Immature natural killer cell (primary cell): ENCODE data around the gene PGLYRP2. TPM values are rescaled to one million over a fixed set of nuclear protein-coding genes. Genes with fewer than 3 reads are reported as not detected.
A peak's percentile ranks its signal among the peaks of the same experiment; 100 is the strongest.
"Not testable (repeated sequence)": the region's sequence is repeated elsewhere in the genome, so short reads cannot be mapped to it uniquely, and the experiment has no call there.

ENCODE experiments used
- DNase-seq, 3 donors: peaks; one replicate each; pipeline ENCODE4 v3.0.0; 2022; ENCODE audit warnings: mixed read lengths in 1 of 3
- H3K27ac Mint-ChIP-seq, 6 donors: one replicate each; pipeline ENCODE4 v1.8.0; 2020; ENCODE audit warnings: mixed read lengths in 6 of 6, mild to moderate bottlenecking in 5 of 6, inconsistent platforms in 4 of 6, moderate library complexity in 3 of 6
- H3K27me3 Mint-ChIP-seq, 3 donors: one replicate each; pipeline ENCODE4 v1.8.0; 2020 to 2021; ENCODE audit warnings: low read depth in 3 of 3, mild to moderate bottlenecking in 3 of 3, mixed read lengths in 3 of 3, moderate library complexity in 3 of 3, inconsistent platforms in 1 of 3
- H3K36me3 Mint-ChIP-seq, 3 donors: one replicate each; pipeline ENCODE4 v1.8.0; 2020; ENCODE audit warnings: mixed read lengths in 3 of 3, inconsistent platforms in 2 of 3, mild to moderate bottlenecking in 2 of 3
- H3K4me1 Mint-ChIP-seq, 2 donors: one replicate each; pipeline ENCODE4 v1.8.0; 2020; ENCODE audit warnings: inconsistent platforms in 2 of 2, mild to moderate bottlenecking in 2 of 2, mixed read lengths in 2 of 2, moderate library complexity in 1 of 2
- H3K4me3 Mint-ChIP-seq, 5 donors: one replicate each; pipeline ENCODE4 v1.8.0; 2020; ENCODE audit warnings: mild to moderate bottlenecking in 5 of 5, mixed read lengths in 5 of 5, inconsistent platforms in 3 of 5, moderate library complexity in 3 of 5
- H3K9me3 Mint-ChIP-seq, 6 donors: one replicate each; pipeline ENCODE4 v1.8.0; 2020; ENCODE audit warnings: mild to moderate bottlenecking in 6 of 6, mixed read lengths in 6 of 6, inconsistent platforms in 4 of 6, moderate library complexity in 3 of 6
- polyA plus RNA-seq, 3 donors: library from polyadenylated mRNA; unstranded; fragments of 300-500 nt; fragmentation: Illumina TruSeq; gene quantifications; one replicate each; pipeline ENCODE4 v1.2.3, GENCODE V29; 2021

Gene PGLYRP2
- polyA plus RNA-seq, 3 donors from 2014 or later, result 0.10 to 0.17 TPM; not detected in 1

DNA sequence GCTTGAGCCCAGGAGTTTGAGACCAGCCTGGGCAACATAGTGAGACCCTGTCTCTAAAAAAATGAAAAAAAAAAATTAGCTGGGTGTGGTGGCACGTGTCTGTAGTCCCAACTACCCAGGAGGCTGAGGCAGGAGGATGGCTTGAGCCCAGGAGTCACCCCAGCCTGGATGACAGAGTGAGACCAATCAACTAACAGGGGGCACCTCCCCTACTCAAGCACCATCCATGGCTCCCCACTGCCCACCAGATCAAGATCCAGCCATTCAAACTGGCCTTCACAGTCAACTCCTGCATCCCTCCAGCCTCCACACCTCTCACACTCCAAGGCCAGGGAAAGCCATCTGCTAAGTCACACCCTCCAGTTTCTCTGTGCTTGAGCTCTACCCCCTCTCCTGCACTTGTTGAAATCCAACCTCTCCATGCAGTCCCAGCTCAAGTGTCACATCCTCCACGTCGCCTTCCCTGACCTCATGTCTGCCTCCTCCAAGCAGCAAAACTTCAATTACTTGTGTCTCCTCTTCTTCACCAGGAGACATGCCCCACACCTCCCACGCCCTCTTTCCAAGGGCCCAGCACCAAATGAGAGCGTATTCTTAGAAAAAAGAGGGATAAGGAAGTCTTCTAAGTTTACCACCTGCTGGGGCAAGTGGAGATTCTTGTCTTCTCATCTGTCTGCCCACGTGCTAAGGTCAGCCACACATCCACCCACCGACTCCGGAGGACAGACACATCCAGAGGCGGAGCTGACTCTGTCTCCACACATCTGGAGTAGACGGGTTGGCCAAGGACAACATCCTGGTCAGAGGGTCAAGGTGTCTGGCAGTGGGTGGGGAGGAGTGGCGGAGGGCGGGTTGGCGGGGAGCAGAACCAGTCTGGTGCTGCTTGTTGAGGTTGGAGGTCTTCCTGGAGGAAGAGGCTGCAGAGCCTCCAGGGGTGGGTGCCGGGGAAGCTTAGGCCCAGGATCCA lies 28.1 kb upstream of the PGLYRP2 start:
- peaks cover 7 to 16% of the 10 kb centered on the region in 2 donors for H3K4me1 Mint-ChIP-seq

DNA sequence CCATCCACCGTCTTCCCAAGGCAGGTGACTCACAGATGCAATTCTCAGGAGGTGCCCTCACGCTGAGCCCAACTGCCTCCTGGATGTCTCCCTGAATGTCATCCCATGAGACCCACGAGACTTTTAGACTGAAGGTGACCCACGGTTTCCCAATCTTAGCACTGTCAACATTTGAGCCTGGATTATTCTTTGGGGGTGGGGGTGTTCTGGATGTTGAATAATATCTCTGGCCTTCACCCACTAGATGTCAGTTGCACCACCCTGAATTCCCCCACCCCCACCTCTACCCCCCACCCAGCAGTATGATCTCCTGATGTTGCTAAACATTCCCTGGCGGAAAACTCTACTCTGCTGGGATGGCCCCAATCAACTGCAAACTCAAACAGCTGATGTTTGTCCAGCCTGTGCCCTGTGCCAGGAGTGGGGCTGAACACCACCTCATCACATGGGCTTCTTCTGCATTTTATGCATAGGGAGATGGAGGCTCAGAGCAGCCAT lies 26.8 kb upstream of the PGLYRP2 start:
- peaks cover 4 to 6% (median 4%) of the 10 kb centered on the region in 3 donors for H3K27me3 Mint-ChIP-seq
- peaks cover 0 to 3% (median 0%) of the 10 kb centered on the region in 6 donors for H3K9me3 Mint-ChIP-seq
- no peak for DNase-seq
- H3K4me3 Mint-ChIP-seq, result no peak overlapping the region
- H3K4me1 Mint-ChIP-seq, result peaks cover 9 to 16% of the 10 kb centered on the region in 2 donors
- peaks cover 0 to 12% (median 0%) of the 10 kb centered on the region in 3 donors for H3K36me3 Mint-ChIP-seq
- peak overlapping the region in 1 of 6 donors; percentile 64 for H3K27ac Mint-ChIP-seq

More for the DNA sequence above, 28.1 kb upstream of the PGLYRP2 start:
- Mint-ChIP-seq H3K27ac (no peak overlapping the region), H3K27me3 (peaks cover 3 to 9% (median 4%) of the 10 kb centered on the region in 3 donors), H3K4me3 (peak overlapping the region; percentile 40 to 85 (median 80)), H3K9me3 (peaks cover 0 to 2% (median 0%) of the 10 kb centered on the region in 6 donors), H3K36me3 (peaks cover 0 to 12% (median 0%) of the 10 kb centered on the region in 3 donors)
- DNase-seq, result no peak

DNA sequence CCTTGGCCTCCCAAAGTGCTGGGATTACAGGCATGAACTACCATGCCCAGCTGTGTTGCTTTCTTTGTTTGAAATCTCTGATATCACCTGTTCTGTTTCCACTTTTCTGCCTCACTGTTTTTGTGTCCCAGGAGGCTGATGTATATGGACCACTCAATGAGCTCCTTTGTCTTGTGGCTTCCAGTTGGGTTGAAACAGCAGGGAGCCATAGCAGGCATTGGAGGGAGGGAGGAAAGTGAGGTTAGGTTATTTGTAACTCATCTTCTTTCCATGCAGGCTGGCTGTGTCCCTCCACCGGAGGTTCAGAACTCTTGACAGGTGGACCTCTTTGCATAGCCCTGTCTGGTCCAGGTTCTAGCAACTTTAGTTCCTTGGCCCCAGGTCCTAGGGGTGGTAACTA lies 23.0 kb upstream of the PGLYRP2 start:
- Mint-ChIP-seq H3K36me3 (peaks cover 0 to 4% (median 0%) of the 10 kb centered on the region in 3 donors), H3K27ac (no peak overlapping the region), H3K9me3 (peaks cover 0 to 3% (median 0%) of the 10 kb centered on the region in 6 donors), H3K27me3 (peaks cover 0 to 7% (median 0%) of the 10 kb centered on the region in 3 donors), H3K4me1 (peaks cover 0 to 2% of the 10 kb centered on the region in 2 donors), H3K4me3 (no peak overlapping the region)
- DNase-seq, result no peak

DNA sequence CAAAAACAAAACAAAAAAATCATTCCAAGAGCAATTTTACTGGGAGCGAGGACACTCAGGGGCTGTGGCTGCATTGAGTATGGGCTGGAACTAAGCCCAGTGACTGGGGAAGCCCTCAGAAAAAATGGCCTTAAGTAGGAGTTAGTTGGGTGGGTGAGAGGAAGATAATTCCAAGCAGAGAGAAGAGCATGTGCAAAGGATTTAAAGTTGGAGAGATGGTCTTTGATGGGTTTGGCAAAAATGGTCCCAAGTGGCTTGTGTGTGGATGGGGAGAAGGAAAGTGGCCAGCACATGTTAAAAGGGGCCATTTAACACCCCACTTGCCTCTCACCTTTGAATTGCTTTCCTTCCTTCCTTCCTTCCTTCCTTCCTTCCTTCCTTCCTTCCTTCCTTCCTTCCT lies 22.3 kb upstream of the PGLYRP2 start:
- peaks cover 0 to 7% (median 0%) of the 10 kb centered on the region in 3 donors for H3K27me3 Mint-ChIP-seq

DNA sequence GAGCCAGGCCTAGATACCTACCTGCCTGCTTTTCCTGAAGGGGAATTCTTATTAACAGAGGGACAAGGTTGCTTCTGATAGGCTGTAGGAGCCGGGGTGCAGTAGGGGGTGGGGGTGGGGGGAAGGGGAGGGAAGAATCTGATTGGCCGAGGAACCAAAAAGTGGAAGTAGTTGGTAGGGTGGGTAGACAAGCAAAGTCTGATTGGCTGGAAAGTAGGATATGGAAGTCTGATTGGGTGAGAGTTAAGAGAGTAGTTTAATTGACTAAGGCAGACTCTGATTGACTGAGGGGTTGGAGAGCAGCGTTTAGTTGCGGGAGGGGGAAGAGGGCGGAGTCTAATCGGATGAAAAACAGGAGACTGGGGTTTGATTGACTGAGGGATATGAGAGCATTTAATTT lies 19.6 kb upstream of the PGLYRP2 start:
- H3K27ac Mint-ChIP-seq, result no peak overlapping the region
- H3K4me1 Mint-ChIP-seq, result peaks cover 0 to 2% of the 10 kb centered on the region in 2 donors
- no peak for DNase-seq
- peaks cover 0 to 7% (median 2%) of the 10 kb centered on the region in 3 donors for H3K27me3 Mint-ChIP-seq
- H3K9me3 Mint-ChIP-seq, result peaks cover 0 to 3% (median 0%) of the 10 kb centered on the region in 6 donors
- H3K4me3 Mint-ChIP-seq, result no peak overlapping the region
- H3K36me3 Mint-ChIP-seq, result no peaks in the 10 kb centered on the region

More for the DNA sequence above, 22.3 kb upstream of the PGLYRP2 start:
- no peak overlapping the region for H3K27ac Mint-ChIP-seq
- H3K9me3 Mint-ChIP-seq, result peaks cover 0 to 3% (median 0%) of the 10 kb centered on the region in 6 donors
- H3K4me1 Mint-ChIP-seq, result peaks cover 0 to 2% of the 10 kb centered on the region in 2 donors
- peaks cover 0 to 4% (median 0%) of the 10 kb centered on the region in 3 donors for H3K36me3 Mint-ChIP-seq
- H3K4me3 Mint-ChIP-seq, result no peak overlapping the region
- no peak for DNase-seq

DNA sequence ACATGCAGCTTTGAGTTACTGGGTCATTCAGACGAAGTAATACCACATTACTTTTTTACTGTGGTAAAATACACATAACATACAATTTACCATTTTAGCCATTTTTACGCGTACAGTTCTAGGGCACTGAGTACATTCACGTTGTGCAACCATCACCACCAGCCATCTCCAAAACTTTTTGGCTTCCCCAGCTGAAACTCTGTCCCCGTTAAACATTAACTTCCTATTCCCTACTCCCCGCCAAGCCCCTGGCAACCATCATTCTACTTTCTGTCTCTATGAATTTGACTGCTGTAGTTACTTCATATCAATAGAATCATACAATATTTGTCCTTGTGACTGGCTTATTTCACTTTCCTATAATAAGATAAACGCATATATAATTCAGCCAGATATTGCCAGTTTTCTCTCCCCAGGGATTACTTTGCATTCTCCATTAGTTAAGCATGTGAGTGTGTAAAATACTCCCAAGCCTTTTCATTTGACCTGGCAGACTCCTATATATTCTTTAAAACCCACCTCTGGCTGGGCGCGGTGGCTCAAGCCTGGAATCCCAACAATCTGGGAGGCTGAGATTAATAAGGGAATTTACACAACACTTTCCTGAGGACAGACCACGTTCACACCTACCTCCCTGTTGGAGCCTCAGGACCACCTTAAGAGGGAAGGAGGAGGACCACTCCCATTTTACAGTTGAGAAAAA lies 19.0 kb upstream of the PGLYRP2 start:
- peaks cover 0 to 2% of the 10 kb centered on the region in 2 donors for H3K4me1 Mint-ChIP-seq
- no peaks in the 10 kb centered on the region for H3K36me3 Mint-ChIP-seq
- H3K27me3 Mint-ChIP-seq, result peaks cover 0 to 7% (median 2%) of the 10 kb centered on the region in 3 donors
- no peak for DNase-seq
- H3K9me3 Mint-ChIP-seq, result peaks cover 0 to 3% (median 0%) of the 10 kb centered on the region in 6 donors
- no peak overlapping the region for H3K4me3 Mint-ChIP-seq
- no peak overlapping the region for H3K27ac Mint-ChIP-seq

DNA sequence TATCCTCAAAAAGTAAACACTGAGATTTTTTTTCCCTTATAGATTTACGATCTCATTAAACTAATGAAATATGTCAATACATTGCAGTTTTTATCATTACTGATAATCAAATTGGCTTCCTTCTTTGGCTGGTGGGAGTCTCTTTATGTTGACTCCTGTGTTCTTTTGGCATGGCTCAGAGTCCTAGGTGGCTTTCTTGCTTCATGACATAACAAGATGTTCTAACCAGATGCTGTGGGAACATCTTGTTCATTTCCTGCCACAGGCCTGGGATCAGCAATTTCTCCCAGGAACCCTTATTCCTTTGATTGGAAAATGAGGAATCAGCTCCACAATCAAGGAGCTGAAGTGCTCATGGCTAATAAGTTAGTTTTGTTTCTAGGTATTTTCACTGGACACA lies 15.8 kb upstream of the PGLYRP2 start:
- no peak for DNase-seq
- no peaks in the 10 kb centered on the region for H3K36me3 Mint-ChIP-seq
- H3K27me3 Mint-ChIP-seq, result peaks cover 0 to 9% (median 2%) of the 10 kb centered on the region in 3 donors
- H3K4me1 Mint-ChIP-seq, result no peaks in the 10 kb centered on the region
- peak overlapping the region in 1 of 6 donors; percentile 16 for H3K27ac Mint-ChIP-seq
- H3K4me3 Mint-ChIP-seq, result no peak overlapping the region
- peaks cover 0 to 2% (median 0%) of the 10 kb centered on the region in 6 donors for H3K9me3 Mint-ChIP-seq

DNA sequence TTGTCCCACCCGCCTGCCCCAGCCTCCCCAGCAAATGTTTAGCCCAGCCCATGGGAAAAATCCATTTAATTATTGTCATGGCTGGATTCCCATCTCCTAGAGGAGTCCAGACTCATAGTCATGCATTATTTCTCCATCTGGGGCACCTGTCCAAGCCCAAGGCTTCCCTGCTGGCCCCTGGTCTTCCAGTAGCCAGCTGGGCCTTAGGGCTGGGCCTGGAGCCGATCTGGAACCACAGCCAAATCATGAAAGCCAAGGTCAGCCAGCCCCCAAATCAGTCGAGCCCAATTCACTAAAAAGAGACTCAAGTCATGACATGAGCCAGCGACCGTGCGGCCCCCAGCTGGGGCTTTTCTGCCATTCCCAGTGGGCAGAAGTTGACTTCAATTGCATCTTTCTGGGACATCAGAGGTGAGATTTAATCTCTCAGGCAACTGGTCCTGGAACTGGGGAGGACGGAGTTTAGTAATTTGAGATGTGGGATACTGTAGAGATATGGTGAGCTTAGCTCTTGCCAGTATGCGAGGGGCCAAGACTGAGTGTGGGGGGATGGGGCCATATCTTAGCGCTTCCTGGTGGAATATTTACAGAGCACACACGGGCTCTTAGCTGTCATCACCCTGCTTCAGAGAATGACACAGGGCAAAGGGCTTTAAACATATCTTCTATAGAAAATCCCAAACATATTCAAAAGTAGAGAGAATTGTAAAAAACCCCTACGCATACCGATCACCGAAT lies 9.4 kb upstream of the PGLYRP2 start:
- DNase-seq, result no peak
- Mint-ChIP-seq H3K4me3 (no peak overlapping the region), H3K4me1 (no peaks in the 10 kb centered on the region), H3K9me3 (no peaks in the 10 kb centered on the region), H3K27ac (no peak overlapping the region), H3K27me3 (peaks cover 0 to 5% (median 1%) of the 10 kb centered on the region in 3 donors), H3K36me3 (no peaks in the 10 kb centered on the region)

DNA sequence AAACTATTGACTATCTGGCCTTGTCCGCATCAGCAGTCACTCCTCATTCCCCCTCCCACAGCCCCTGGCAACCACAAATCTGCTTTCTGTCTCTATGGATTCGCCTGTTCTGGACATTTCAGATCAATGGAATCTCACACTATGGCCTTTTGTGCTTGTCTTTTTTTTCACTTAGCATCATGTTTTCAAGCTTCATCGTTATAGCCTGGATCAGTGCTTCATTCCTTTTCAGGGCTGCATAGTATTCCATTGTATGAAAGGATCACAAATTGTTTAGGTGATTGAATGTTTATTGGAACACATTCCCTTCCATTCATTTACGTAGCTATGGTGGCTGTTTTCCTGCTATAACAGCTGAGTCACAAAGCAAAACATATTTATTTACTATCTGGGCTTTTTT lies 7.7 kb upstream of the PGLYRP2 start:
- no peaks in the 10 kb centered on the region for H3K4me1 Mint-ChIP-seq
- H3K36me3 Mint-ChIP-seq, result no peaks in the 10 kb centered on the region
- no peak overlapping the region for H3K4me3 Mint-ChIP-seq
- peaks cover 0 to 1% (median 1%) of the 10 kb centered on the region in 3 donors for H3K27me3 Mint-ChIP-seq
- no peaks in the 10 kb centered on the region for H3K9me3 Mint-ChIP-seq
- DNase-seq, result no peak
- H3K27ac Mint-ChIP-seq, result no peak overlapping the region

DNA sequence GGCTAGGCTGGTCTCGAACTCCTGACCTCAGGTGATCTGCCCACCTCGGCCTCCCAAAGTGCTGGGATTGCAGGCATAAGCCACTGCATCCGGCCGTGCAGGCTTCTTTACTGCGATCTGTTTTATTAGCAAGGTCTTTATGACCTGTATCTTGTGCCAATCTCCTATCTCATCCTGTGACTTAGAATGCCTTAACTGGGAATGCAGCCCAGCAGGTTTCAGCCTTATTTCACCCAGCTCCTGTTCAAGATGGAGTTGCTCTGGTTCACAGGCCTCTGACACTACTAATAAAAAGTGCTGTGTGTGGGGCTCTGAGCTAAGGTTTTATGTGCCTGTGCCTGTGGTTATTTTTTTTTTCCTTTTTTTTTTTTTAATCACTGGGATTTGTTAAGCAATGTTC lies 6.5 kb upstream of the PGLYRP2 start:
- not testable (repeated sequence) for DNase-seq, H3K4me1 Mint-ChIP-seq, H3K27ac Mint-ChIP-seq, H3K27me3 Mint-ChIP-seq, H3K9me3 Mint-ChIP-seq, H3K36me3 Mint-ChIP-seq, H3K4me3 Mint-ChIP-seq

DNA sequence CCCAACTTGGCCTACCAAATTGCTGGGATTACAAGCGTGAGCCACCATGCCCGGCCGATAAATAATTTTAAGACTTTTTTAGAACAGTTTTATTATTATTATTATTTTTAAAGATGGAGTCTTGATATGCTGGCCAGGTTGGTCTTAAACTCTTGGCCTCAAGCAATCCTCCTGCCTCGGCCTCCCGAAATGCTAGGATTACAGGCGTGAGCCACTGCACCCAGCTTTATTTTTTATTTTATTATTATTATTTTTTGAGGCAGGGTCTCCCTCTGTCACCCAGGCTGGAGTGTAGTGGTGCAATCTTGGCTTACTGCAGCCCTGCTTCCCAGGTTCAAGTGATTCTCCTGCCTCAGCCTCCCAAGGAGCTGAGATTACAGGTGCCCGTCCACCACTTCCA lies 1.7 kb upstream of the PGLYRP2 start:
- peaks cover 8 to 17% of the 10 kb centered on the region in 2 donors for H3K4me1 Mint-ChIP-seq
- DNase-seq, H3K4me3 Mint-ChIP-seq, H3K27me3 Mint-ChIP-seq, H3K9me3 Mint-ChIP-seq, H3K27ac Mint-ChIP-seq, H3K36me3 Mint-ChIP-seq: not testable (repeated sequence)

DNA sequence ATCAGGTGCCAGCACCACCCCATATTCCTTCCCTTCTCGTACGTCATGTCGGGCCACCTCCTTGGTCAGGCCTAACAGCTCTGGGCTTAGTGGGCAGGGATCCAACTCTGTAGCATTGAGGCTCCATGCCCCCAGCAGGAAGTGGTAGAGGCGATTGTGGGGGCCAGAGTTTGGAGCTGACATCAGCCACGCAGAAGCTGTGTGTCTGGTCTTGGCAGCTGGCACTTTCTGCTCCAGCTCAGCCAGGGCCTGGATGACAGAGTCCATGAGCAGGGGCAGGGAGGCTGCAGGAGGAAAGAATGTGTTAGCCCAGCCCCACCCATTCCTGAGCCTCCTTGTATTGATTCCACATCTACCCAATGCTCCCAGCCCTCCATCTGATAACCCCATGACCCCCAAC lies 3.0 kb downstream of the PGLYRP2 start:
- H3K36me3 Mint-ChIP-seq, result no peaks in the 10 kb centered on the region
- peak; percentile 23 to 38 (median 26) for DNase-seq
- peaks cover 10 to 18% of the 10 kb centered on the region in 2 donors for H3K4me1 Mint-ChIP-seq
- H3K27me3 Mint-ChIP-seq, result peaks cover 0 to 5% (median 1%) of the 10 kb centered on the region in 3 donors
- no peaks in the 10 kb centered on the region for H3K9me3 Mint-ChIP-seq
- no peak overlapping the region for H3K4me3 Mint-ChIP-seq
- H3K27ac Mint-ChIP-seq, result peak overlapping the region; percentile 23 to 75 (median 47)

DNA sequence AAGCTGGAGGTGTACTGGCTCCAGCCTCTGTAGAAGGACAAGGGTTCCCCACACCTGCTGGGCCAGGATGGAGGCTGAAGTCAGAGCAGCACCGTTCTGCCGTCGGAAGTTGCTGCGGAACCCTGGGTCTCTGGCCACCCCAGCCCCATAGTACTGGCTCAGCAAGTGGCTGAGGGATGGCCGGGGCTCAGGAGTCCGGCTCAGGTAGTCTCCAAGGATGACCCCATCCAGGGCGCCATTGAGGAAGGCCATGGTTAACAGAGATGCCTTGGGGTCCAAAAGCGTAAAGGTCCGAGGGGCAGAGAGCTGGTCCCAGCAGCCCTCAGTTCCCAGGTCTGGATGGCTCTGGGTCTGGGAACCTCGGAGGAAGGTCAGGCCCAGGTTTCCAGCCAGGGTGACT lies 3.7 kb downstream of the PGLYRP2 start:
- H3K36me3 Mint-ChIP-seq, result no peaks in the 10 kb centered on the region
- H3K9me3 Mint-ChIP-seq, result no peaks in the 10 kb centered on the region
- H3K4me1 Mint-ChIP-seq, result peaks cover 10 to 18% of the 10 kb centered on the region in 2 donors
- H3K27ac Mint-ChIP-seq, result no peak overlapping the region
- H3K27me3 Mint-ChIP-seq, result peaks cover 0 to 5% (median 1%) of the 10 kb centered on the region in 3 donors
- H3K4me3 Mint-ChIP-seq, result no peak overlapping the region
- DNase-seq, result no peak
